Panc1 (cell line): ENCODE data around the gene KYNU.

Experiments used
- CTCF ChIP-seq: fragments of 450-650 bp; IDR thresholded peaks from 2 replicates; pipeline ENCODE4 v1.5.1; 2017; ENCODE audit warnings: mild to moderate bottlenecking
- POLR2AphosphoS5 ChIP-seq: IDR thresholded peaks from 2 replicates; pipeline ENCODE4 v1.6.1; 2012; ENCODE audit warnings: mild to moderate bottlenecking, low read depth, low read length, moderate library complexity

GRCh38 chr2:143056550-143056949 lies 179.1 kb downstream of the KYNU start:
- TF ChIP-seq CTCF (no peak), POLR2AphosphoS5 (no peak)
